Adrenal gland (tissue), 12 donors: Measurements from ENCODE around the gene DRD1. TPM values are rescaled to one million over a fixed set of nuclear protein-coding genes. Genes with fewer than 3 reads are reported as not detected.

ENCODE experiments used
- DNase-seq, 7 donors: peaks; one replicate each; pipeline ENCODE4 v3.0.0-alpha.2; 2019 to 2020
- H3K27ac ChIP-seq, 5 donors: fragments of 200-600 bp; sonication (generic) in 4 of 5; 1 replicate in 3 of 5; 2 replicates in 2 of 5; pipeline versions ENCODE4 v1.5.1 to v1.8.0; 2016 to 2020; ENCODE audit warnings: mild to moderate bottlenecking in 1 of 5
- H3K27me3 ChIP-seq: fragments of 200-600 bp; 2 replicates; pipeline ENCODE4 v1.8.0; 2021
- H3K36me3 ChIP-seq, 2 donors: fragments of 200-600 bp; replicated peaks in 1 of 2; 1 replicate in 1 of 2; 2 replicates in 1 of 2; pipeline versions ENCODE4 v1.5.1 to v1.8.0; 2018 to 2022
- H3K4me1 ChIP-seq, 2 donors: fragments of 200-600 bp; replicated peaks in 1 of 2; 1 replicate in 1 of 2; 2 replicates in 1 of 2; pipeline versions ENCODE4 v1.5.1 to v1.8.0; 2018 to 2021
- H3K4me3 ChIP-seq, 4 donors: fragments of 200-600 bp; sonication (generic) in 3 of 4; one replicate each; pipeline ENCODE4 v1.5.1; 2016 to 2018
- H3K9me3 ChIP-seq, 3 donors: fragments of 200-600 bp; sonication (generic) in 1 of 3; replicated peaks in 1 of 3; 1 replicate in 2 of 3; 2 replicates in 1 of 3; pipeline versions ENCODE4 v1.5.1 to v1.8.0; 2016 to 2021
- CTCF ChIP-seq, 6 experiments: fragments of 450-650 bp in 4 of 6; fragments of 200-600 bp in 2 of 6; sonication (generic) in 1 of 6; IDR thresholded peaks; 1 replicate in 5 of 6; 2 replicates in 1 of 6; pipeline versions ENCODE4 v1.5.1 to v1.8.0; 2016 to 2021; ENCODE audit warnings: antibody characterized with exemption in 6 of 6, mild to moderate bottlenecking in 2 of 6, moderate library complexity in 1 of 6
- POLR2A ChIP-seq, 2 donors: fragments of 450-650 bp; IDR thresholded peaks; one replicate each; pipeline ENCODE4 v1.6.1; 2017; ENCODE audit warnings: antibody characterized with exemption in 2 of 2, mild to moderate bottlenecking in 2 of 2, moderate library complexity in 1 of 2
- WGBS, 4 donors: extraction: QIAGEN DNeasy Blood & Tissue Kit in 2 of 4; methylation state at CpG; one replicate each; pipeline versions ENCODE4 v1.1.5 to v1.1.7; 2013 to 2017; 5-methylcytosine and 5-hydroxymethylcytosine counted together
- intact Hi-C, 2 donors: fragments of 100-400 bp; cut with DNase I; formaldehyde crosslinking; loops; one replicate each; pipeline versions ENCODE4 v1.14.1 to v1.15.0; 2022 to 2023
- polyA plus RNA-seq, 3 donors: library from polyadenylated mRNA; stranded (reverse); fragments of 200-250 nt in 2 of 3; fragments of 350-450 nt in 1 of 3; fragmentation: Illumina TruSeq in 1 of 3; extraction: RNeasy Lipid Tissue Mini Kit (QIAGEN cat#74804) in 1 of 3; gene quantifications; one replicate each; pipeline ENCODE4 v1.2.3, GENCODE V29; 2013 to 2014
- total RNA-seq, 9 donors: library from RNA; depleted of rRNA in 4 of 9; stranded (reverse); fragments of >200 nt in 4 of 9; fragments of 120-200 nt in 1 of 9; fragmentation: NEBNext Ultra II Directional in 1 of 9; extraction: Animal tissue kit (Norgen Biotek cat#: 25700) in 1 of 9; gene quantifications; one replicate each; pipeline versions ENCODE4 v1.1.0 to v1.2.4, GENCODE V29; 2013 to 2023
- donor health status: healthy with polysubstance abuse.
- donor health status: Bipolar disorder and iron deficiency.
- donor health status: DM: yes; HTN: yes; CAD: no.
- donor health status: DM: no; HTN: no; CAD: no.
- donor health status: DM: no; HTN: no; CAD: no.
- donor health status: DM: yes; HTN: yes; CAD: no.

Gene DRD1
- total and polyA plus RNA-seq, 12 donors, result under 0.01 to 1.3 (median 0.26) TPM

GRCh38 chr5:175484322-175484721, 40.3 kb upstream of the DRD1 start:
- Histone ChIP-seq H3K27ac (no peak overlapping the region), H3K36me3 (no peaks in the 10 kb centered on the region), H3K4me1 (peaks cover 6 to 14% of the 10 kb centered on the region in 2 donors), H3K9me3 (no peaks in the 10 kb centered on the region), H3K4me3 (no peak overlapping the region), H3K27me3 (no peaks in the 10 kb centered on the region)
- TF ChIP-seq POLR2A (IDR thresholded peaks at IDR 0.05), result no peak
- TF ChIP-seq CTCF (IDR thresholded peaks at IDR 0.05), result no peak
- intact Hi-C loops, result no loop called here
- WGBS, 4 donors, result 93 to 98% (median 97%) methylated on average over 20 to 26 of the region's 26 CpGs
- no peak for DNase-seq

- intact Hi-C loops, result no loop called here
- Histone ChIP-seq H3K27ac (no peak overlapping the region), H3K4me1 (peaks cover 10 to 14% of the 10 kb centered on the region in 2 donors), H3K36me3 (no peaks in the 10 kb centered on the region), H3K9me3 (no peaks in the 10 kb centered on the region), H3K4me3 (no peak overlapping the region), H3K27me3 (no peaks in the 10 kb centered on the region)
- DNase-seq, result no peak
- WGBS, 4 donors, result 93 to 97% (median 96%) methylated on average over 8 of the region's 8 CpGs
- TF ChIP-seq CTCF (IDR thresholded peaks at IDR 0.05) (no peak), POLR2A (IDR thresholded peaks at IDR 0.05) (no peak)
Measured at GRCh38 chr5:175483337-175483736, 39.4 kb upstream of the DRD1 start.

GRCh38 chr5:175479125-175479881, 35.3 kb upstream of the DRD1 start:
- TF ChIP-seq POLR2A (IDR thresholded peaks at IDR 0.05), result no peak
- peak in 1 of 6 experiments; percentile 0 for TF ChIP-seq CTCF (IDR thresholded peaks at IDR 0.05)
- WGBS, 4 donors, result 35 to 44% (median 39%) methylated on average over 11 to 13 of the region's 13 CpGs
- peak; percentile 21 to 57 (median 40) for DNase-seq

GRCh38 chr5:175478384-175479124, 34.6 kb upstream of the DRD1 start, which contains the start of gene SFXN1:
TSS of gene SFXN1 (plus strand) at chr5:175478560. CDS start at chr5:175492104, 13,544 bp downstream.
- Histone ChIP-seq H3K9me3 (no peaks in the 10 kb centered on the region), H3K36me3 (no peaks in the 10 kb centered on the region), H3K4me1 (peaks cover 10 to 14% of the 10 kb centered on the region in 2 donors), H3K27me3 (no peaks in the 10 kb centered on the region), H3K4me3 (peak within 1 kb of the TSS; percentile 13 to 96 (median 56)), H3K27ac (peak within 1 kb of the TSS in 3 of 5 donors; percentile 43 to 82 (median 82))
- DNase-seq, result peak; percentile 49 to 81 (median 67)
- intact Hi-C loops, result no loop called here
- TF ChIP-seq CTCF (IDR thresholded peaks at IDR 0.05), result peak in 1 of 6 experiments; percentile 1
- peak in 1 of 2 donors; percentile 61 for TF ChIP-seq POLR2A (IDR thresholded peaks at IDR 0.05)
- 0 to 1% (median 0%) methylated on average over 1 to 94 of the region's 94 CpGs for WGBS, 4 donors

More at GRCh38 chr5:175479125-175479881, 35.3 kb upstream of the DRD1 start:
- peak overlapping the region; percentile 13 to 96 (median 56) for H3K4me3 ChIP-seq
- H3K36me3 ChIP-seq, result no peaks in the 10 kb centered on the region
- no peaks in the 10 kb centered on the region for H3K27me3 ChIP-seq
- intact Hi-C loops, result no loop called here
- H3K27ac ChIP-seq, result peak overlapping the region in 3 of 5 donors; percentile 43 to 82 (median 82)
- H3K9me3 ChIP-seq, result no peaks in the 10 kb centered on the region
- peaks cover 10 to 14% of the 10 kb centered on the region in 2 donors for H3K4me1 ChIP-seq
